Kasumi-1 (cell line): Measurements from ENCODE around the gene TJP3.
A peak's percentile ranks its signal among the peaks of the same experiment; 100 is the strongest.
"Not testable (repeated sequence)": the region's sequence is repeated elsewhere in the genome, so short reads cannot be mapped to it uniquely, and the experiment has no call there.

ENCODE experiments used
- DNase-seq, 2 experiments: peaks; one replicate each; lab custom pipeline; 2025; lab: John Stamatoyannopoulos, UW

The TJP3 gene, protein sequence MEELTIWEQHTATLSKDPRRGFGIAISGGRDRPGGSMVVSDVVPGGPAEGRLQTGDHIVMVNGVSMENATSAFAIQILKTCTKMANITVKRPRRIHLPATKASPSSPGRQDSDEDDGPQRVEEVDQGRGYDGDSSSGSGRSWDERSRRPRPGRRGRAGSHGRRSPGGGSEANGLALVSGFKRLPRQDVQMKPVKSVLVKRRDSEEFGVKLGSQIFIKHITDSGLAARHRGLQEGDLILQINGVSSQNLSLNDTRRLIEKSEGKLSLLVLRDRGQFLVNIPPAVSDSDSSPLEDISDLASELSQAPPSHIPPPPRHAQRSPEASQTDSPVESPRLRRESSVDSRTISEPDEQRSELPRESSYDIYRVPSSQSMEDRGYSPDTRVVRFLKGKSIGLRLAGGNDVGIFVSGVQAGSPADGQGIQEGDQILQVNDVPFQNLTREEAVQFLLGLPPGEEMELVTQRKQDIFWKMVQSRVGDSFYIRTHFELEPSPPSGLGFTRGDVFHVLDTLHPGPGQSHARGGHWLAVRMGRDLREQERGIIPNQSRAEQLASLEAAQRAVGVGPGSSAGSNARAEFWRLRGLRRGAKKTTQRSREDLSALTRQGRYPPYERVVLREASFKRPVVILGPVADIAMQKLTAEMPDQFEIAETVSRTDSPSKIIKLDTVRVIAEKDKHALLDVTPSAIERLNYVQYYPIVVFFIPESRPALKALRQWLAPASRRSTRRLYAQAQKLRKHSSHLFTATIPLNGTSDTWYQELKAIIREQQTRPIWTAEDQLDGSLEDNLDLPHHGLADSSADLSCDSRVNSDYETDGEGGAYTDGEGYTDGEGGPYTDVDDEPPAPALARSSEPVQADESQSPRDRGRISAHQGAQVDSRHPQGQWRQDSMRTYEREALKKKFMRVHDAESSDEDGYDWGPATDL

DNA sequence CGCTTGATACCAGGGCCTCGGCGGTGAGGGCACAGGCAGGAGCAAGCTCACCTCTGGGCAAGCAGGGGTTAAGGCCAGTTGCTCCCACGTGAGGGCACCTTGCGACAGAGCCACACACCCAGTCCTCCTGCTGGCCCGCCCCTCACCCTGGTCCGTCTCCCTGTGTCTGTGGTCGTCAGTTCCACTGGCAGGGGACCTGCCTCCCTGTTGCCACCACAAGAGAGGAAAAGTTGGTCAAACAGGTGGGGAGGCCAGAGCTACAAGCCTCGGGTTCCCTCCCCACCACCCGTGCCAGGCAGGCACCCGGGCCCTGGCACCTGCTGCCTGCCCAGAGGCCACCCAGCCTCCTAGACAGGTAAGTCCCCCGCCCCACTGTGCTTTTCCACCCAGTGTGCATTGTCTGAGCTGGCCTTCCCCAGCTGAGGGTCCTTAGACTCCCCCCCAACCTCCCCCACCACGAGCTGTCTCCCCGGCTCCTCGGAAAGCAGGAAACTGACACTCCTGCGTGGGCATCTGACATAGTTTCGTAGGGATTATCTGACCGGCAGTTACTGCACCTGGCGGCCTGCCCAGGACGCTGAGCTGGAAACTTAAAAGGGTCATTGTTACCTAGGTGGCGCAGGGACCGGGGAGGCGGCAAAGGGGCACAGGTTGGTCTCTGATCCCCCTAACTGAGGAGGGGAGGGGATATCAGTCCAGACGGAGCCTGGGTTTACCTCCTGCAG, at the start of gene TJP3:
TSS of gene TJP3 (plus strand) at position 178 of the 725 bp plus-strand sequence. CDS start 20,049 bp downstream, outside the sequence.
- DNase-seq: no peak

DNA sequence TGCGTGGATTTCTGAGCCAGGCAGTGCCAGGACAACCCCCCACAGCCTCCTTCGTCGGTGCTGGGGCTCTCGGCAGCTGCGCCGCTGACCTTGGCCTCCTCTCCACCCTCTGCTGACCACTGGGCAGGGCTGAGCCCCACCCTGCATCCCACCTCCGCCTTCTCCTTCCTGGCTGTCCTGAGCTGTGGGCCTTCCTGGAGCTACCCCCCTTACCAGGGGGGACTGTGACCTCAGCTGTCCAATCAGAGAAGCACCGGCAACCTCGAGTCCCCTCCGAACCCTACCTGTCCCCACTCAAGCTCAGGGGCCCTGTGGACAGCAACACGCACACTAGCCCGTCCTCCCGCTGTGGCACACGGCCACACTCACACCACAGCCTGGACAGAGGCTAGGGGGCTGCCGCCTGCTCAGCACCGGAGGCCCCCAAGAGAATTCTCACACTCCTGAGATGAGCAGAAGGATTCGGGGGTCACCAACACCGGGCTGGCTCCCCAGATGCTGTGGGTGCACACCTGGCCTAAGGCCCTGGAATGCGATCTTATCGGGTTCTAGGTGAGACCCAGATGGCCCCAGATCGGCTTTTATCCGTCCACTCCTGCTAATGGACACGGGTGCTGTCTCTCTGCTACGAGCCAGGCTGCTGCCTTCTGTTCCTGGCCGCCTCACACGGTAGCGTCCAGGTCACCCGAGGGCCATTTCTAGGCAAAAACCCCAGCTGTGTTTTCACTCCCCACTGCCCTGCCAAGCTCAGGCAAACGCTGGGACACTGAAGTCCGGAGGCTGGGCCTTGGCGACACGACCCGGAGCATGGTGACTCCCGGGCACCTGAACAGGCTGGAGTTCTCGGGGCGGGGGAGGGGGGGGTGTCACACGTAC, 49.1 kb upstream of the TJP3 start:
- DNase-seq: no peak

DNA sequence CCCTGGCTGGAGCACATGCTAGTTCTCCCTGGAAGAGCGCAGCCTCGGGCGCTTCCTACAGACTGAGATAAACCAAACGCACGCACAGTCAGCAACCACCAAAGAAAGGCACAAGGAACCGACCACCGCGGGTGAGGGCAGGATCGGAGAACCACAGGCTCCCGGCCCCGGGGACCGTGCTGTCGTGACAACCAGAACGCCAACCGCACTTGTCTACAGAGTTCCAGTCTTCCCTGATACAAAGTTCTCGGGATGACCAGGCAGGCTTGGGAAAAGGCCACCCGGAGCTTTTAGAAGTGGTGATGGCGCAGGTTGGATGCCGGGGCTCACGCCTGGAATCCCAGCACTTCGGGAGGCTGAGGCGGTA, 48.5 kb upstream of the TJP3 start:
- DNase-seq: no peak

DNA sequence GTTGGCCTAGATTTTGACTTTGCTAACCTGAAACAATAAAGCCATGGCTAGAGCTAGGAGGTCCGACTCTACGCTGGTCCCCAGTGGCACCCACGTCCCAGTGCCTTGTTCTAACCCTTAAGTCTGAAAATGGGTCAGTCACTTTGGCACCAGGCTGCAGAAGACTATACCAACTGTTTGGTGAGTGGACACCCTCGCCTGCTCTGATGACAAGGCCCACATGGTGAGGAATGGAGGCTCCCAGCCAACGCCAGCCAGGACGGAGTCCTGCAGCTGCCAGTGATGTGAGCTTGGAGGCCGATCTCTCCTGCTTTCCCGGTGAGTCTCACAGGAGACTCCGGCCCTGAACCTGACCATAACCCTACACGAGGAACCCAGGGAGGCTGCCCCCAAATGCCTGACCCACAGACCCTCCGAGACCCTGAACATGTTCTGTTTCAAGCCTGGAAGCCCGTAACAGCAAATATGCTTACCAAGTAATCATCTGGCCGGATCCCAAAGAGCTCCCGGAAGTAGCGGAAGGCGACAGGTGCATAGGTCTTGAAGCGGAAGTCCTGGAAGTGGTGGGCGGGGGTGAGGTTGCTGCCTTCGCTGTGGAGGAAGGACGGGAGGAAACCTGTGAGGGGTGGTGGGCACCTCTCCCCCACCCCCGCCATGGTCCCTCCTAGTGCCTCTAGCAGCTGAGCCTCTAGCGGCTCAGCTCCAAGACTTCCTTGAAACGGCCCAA, 47.5 kb upstream of the TJP3 start:
- DNase-seq: no peak

DNA sequence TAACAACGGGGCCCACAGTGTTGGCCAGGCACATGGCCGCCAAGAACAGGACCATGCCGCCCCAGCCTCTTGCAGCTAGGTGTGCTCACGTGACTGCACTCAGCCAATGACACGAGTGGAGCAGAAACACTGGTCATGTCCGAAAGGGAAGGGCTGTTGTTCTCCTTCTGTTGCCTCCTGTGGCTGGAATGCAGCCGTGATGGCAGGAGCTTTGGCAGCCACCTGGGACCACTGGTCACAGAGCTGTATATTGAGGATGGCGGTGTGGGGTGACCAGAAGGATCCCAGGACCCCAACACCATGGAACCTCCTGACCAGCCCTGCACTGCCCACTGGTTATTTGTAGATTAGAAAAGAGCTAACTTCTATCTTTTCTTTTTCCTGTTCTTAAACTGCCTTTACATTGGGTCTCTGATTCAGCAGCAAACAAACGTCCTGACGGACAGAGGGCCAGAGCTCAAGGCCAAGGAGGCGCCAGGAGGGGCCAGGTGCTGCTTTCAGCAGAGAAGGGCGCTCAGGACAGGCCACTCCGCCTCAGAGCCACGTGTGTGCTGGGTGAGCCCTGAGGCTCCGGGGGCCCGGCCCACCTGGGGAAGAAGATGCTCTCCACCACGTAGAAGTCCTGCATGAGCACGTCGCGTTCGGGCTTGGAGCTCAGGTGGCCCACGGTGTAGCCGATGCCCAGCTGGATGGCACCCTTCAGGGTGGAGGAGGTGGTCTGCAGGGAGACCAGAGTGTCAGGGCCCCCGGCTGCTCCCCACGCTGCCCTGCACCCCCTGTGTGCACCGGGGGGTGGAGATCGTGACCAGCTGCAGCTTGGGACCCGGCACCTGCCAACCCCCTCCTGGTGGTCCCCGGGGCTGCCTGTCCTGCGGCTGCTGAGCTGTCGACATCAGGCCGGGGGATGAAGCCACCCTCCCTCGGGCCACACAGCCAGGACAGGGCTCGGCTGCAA, 46.6 kb upstream of the TJP3 start:
- DNase-seq: no peak

DNA sequence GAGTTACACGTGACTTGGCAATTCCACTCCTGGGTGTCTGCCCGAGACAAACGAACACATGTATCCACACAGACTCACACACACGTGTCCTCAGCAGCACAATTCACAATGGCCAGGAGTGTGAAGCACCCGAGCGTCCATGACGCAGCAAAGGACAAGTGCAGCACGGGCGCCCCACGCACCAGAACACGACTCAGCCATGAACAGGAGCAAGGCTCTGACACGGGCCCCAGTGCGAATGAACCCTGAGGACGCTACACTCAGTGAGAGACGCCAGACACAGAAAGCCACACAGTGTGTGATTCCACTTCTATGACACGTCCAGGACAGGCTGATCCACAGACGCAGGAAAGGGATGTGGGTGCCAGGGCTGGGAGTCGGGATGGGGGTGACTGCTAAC, 44.3 kb upstream of the TJP3 start:
- DNase-seq: no peak

DNA sequence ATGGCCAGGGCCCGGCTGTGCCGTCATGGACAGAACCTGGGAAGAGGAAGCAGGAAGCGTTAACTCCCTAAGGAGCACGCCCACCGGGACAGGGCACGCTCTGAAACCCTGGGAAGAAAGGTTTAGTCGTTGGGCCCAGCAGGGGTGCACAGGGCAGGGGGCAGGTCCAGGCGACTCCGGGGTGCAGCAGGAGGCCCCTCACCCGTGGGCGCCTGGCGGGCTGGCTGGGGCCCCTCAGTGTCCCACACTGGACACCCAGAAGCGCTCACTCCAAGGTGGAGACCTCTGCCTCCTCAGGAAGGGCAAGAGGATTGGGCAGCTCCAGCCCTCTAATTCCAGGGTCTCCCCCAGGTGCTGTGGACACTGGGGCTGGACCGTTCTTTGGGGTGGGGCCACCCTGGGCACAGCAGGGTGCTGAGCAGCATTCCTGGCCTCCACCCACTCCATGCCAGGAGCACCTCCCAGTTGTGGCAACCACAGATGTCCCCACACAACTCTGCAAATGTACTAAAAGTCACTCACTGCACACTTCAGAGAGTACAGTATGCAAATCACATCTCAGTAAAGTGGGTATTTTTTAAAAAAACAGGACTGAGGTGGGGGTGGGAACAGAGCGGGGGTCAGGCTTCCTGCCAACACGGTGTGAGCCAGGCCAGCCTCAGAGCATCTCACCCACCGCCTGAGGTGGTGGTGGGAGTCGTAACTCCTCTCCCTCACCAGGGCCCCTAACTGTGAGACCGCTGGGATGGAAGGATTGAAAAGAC, 43.1 kb upstream of the TJP3 start:
- no peak for DNase-seq

DNA sequence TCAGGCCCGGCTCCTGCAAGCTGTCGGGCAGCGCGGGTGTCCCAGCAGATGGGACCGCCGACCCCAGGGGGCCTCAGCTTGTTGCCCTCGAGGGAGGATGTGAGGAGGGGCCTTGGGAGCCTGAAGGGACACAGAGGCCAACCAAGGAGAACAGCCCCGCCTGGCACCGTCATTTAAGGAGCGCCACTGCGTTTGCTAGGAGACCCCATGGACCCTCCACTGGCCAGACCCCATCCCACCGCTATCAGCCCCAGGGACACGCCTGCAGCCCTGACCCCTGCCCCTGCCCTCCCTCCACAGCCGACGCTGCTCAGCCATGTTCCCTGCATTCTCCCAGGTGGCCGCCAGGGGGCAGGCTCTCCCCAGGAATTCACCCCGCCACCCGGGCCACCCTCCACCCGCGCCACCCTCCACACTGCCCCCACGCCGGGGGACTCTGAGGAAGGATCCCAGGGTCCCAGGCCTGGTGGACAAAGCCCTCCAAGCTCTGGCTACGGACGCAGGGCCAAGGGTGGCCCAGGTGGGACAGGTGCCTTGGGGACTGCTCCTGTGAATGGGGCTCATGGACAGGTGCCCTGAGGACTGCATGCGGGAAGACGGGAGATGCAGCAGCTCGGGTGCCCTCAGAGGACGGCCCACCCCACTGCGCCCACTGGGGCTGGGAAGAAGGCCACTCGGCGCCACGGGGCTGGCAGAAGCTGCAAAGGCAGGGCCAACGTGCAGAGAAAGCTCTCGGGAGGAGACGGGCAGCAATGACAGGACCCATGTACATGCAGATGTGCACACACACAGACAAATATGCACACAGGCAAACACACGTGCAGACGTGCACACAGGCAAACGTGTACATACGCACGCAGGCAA, 42.3 kb upstream of the TJP3 start:
- peak; percentile 24 to 47 for DNase-seq

DNA sequence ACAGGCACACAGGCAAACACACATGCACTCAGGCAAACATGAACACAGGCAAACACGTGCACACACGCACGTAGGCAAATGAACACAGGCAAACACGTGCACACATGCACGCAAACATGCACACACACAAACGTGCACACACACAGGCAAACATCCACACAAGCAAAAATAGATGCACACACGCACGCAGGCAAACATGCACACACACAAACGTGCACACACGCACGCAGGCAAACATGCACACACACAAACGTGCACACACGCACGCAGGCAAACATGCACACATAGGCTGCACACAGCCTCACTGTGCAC, 41.7 kb upstream of the TJP3 start:
- not testable (repeated sequence) for DNase-seq

DNA sequence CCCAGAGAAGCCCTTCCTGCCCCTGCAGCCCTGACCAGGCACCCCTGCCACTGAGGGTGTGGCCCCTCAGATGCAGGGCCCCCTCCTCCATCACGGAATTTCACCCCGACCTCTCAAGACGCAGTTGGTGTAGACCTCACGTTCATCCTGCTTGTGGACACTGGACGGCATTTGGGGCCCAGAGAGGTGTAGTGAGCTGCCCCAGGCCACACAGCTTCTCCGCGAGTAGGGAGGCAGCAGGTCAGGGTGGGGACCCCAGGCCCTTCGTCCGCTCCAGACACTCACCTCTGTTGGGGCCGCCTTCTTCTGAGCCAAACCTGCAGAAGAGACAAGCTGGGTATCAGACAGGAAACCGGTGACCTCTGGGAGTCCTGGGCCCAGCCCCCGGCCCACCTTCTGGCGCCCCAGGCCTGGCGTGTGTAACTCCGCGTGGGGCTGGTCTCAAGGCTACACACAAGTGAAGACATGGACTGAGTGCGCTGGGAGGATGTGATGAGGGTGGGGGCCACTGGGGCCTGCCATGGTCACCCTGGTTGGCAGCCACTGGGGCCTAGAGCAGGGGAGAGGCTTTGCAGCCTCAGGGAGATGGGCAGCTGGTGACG, 41.0 kb upstream of the TJP3 start:
- no peak for DNase-seq

DNA sequence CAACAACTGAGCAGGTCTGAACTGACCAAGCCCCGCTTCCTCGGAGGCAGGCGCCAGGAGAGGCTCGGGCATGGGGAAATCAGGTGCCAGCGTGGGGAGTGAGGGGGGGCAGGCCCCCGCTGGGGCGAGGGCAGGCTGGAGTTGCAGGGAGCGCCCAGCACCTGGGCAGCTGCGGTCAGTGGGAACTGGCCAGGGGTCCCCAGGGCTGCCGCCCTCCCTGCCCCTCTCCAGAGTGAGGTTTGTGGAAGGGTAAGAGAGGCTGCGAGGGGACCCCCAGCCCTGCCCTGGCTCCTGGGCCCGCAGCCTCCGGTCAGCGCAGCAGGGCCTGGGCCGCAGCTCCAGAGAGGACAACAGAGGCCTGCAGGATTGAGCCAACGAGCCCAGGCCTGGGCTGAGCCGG, 40.4 kb upstream of the TJP3 start:
- DNase-seq: no peak

DNA sequence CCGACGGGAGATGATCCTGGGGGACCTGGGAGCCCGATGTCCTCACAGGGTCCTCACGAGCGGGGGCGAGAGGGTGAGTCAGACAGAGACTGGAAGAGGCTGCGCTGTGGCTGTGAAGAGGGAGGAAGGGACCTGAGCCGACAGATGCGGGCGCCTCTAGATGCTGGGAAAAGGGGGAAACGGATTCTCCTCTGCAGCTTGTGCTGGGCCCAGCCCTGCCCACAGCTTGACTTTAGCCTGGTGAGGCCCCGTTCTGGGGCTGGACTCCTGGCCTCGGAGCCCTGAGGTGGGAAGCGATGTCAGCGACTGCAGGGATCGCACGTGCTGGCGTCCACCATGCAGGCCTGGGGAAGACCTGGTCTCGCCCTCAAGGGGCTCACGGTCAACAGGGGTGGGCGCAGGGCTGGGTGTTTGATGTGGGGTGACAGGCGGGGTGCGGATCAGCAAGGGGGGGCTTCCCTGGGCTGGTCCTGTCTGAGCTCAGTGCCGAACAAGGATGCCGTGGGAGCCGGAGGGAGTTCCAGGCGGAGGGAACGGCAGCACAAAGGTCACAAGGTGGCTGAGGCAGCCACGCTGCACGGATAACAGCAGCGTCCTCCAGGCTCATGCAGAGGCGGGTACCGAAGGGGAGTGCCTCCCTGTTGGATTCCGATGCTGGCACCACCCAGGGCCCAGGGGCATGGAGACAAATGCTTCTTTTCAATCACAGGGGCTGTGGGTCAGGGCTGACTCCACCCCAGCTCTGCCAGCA, 39.7 kb upstream of the TJP3 start:
- no peak for DNase-seq

DNA sequence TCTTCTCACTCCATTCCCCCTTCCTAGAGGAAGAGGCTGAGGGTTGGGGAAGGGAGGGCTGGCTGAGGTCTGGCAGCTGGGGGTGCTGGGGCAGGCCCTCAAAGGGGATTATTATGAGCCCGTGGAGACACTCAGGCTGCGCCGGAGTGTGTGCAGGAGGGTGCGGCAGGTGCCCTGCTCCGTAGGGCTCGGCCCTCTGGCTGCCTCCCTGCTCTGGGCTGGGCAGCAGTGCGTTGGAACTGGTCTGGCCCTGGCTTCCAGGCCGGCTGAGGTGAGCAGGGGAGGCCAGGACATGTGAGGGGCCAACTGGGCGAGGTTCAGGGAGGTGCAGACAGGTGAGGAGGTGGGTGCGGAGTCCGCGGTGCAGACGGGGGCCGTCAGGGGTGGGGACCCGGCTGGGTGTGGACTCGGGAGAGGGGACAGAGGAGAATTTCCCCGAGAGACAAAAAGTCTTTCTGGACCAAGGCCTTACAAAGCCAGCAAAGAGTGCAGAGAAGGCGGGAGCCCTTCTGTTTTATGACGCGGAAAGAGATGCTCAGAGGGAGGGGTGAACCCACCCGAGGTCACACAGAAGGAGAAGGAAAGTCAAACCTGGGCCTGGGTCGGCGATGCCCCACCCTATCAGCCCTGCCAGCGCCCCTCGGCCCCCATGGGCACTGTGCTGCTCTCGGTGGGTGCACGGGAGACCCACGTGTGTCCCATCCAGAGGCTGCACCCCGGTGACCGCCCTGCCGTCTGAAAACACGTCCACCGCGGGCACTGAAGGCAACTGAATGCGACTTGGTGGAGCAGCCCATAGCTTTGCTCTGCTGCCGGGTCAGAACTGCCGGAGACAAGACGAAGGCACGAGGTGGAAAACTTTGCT, 38.9 kb upstream of the TJP3 start:
- DNase-seq: no peak

DNA sequence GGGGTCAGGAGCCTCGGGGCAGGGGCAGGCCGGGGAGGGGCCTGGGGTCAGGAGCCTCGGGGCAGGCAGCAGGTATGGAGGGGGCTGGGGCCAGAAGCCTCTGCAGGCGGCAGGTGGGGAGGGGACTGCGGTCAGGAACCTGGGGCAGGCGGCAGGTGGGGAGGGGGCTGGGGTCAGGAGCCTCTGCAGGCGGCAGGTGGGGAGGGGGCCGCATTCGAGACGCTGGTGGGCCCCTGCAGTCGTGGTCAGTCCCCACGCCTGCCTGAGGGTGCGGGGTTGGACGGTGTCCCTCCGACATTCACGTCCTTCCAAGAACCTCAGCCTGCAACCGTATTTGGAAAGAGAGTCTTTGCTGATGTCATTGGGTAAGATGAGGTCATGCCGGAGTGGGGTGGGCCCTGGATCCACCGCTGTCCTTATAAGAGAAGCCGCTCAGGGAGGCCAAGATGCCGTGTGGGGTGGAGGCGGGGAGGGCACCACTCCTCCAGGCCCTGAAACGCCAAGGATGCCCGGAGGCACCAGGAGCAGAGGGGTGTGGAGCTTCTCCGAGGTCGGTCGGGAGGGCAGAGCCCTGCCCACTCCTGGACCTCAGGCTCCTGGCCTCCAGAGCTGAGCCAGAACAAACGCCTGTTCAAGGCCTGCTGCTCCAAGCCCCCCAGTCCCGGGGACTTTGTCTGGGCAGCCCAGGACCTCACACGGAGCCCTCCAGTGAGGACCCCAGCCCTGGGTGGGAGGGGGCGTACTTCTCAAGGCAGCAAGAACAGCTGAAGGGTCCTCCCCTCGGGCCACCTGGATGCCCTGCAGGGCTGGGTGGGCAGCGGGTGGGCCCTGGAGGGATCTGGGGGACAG, 38.0 kb upstream of the TJP3 start:
- DNase-seq: no peak
